ENCODE results near the gene ARHGAP11B.
A peak's percentile ranks its signal among the peaks of the same experiment; 100 is the strongest.
"Not testable (repeated sequence)": the region's sequence is repeated elsewhere in the genome, so short reads cannot be mapped to it uniquely, and the experiment has no call there.

ARHGAP11B gene

DNA sequence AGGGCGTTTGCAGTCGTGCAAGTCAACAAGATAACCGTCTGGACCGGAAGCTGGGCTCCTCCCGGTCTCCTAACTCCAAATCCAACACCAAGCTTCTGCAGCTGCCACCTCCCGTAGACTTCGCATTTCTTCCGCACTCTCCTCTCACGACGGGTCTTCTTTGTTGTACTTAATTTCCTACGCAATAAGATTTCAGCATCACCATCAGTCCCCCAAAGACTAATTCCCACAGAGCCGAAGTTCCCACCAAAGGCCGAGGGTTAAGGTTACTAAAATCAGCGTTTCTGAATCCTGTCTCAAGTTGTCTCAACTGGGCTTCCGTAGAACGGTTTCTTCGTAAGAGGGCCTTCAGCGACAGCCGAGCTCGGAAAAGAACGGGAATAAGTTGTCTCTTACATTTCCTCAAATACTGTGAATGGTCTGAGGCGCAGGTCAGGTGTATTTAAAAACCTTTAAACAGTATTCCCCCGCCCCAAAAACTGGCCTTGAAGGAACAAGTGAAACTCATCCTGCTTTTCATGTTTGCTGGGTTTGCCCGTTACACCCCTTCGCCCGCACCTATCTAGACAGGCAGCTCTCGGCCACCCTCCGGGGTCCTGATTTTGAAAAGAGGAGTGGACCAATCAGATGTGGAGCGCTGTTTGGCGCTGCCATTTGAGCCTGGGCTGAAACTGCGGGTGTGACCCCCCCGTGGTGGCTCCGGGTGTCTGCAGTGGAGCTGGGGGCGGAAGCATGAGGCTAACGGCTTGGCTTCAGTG, at the start of gene ARHGAP11B:
ARHGAP11B (plus strand) TSS at position 693 of the 758 bp plus-strand sequence.
- Mint-ChIP-seq H3K4me1 (ENCODE audit: low read depth) (peaks cover 17% of the 10 kb centered on the region), H3K27ac (peak within 1 kb of the TSS; percentile 98), H3K4me3 (peak within 1 kb of the TSS; percentile 98), H3K36me3 (ENCODE audit: low read depth) (peaks cover 15% of the 10 kb centered on the region)
- H3K27me3 Mint-ChIP-seq (ENCODE audit: low read depth); H3K9me3 Mint-ChIP-seq: not testable (repeated sequence)

DNA sequence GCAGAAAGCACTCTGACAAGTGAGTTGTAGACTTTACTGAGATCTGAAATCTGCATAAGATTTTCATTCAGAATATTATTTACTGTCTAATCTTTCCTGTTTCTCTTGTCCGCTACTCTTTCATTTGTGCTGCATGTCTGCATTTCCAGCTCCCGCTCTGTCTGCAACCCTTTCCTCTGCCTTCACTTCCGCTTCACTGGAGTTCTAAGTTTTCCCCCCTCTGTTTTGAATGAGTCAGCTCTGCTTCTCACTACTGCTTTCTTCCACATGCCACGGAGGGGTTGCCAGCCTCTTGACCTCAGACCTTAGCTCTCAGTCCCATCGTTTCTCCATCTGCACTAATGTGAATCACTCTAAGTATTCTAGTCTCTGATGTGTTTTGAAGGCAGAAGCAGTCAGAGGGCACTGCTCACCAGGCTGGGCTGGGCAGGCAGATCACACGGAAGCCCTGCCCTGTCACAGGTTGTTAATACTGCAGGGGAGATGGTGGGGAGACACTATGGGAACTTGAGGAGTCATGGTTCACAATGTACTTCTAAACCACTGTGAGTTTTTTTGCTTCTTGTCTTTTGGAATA, 46.4 kb upstream of the ARHGAP11B start:
- not testable (repeated sequence) for H3K27me3 Mint-ChIP-seq (ENCODE audit: low read depth); H3K9me3 Mint-ChIP-seq; H3K4me1 Mint-ChIP-seq (ENCODE audit: low read depth); H3K36me3 Mint-ChIP-seq (ENCODE audit: low read depth); H3K27ac Mint-ChIP-seq; H3K4me3 Mint-ChIP-seq

DNA sequence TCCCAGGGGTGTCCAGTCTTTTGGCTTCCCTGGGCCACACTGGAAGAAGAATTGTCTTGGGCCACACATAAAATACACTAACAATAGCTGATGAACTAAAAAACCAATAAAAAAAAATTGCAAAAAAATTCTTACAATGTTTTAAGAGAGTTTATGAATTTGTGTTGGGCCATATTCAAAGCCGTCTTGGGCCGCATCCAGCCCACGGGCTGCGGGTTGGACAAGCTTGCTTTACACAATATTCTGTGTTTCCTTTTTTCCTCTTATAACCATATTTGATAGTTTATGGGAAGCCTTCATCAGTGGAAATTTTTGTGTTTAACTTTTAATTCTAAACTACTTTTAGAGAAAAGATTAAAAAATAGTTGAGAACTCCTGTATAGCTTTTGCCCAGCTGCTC, 45.2 kb upstream of the ARHGAP11B start:
- H3K36me3 Mint-ChIP-seq (ENCODE audit: low read depth); H3K9me3 Mint-ChIP-seq; H3K4me3 Mint-ChIP-seq; H3K27me3 Mint-ChIP-seq (ENCODE audit: low read depth); H3K27ac Mint-ChIP-seq; H3K4me1 Mint-ChIP-seq (ENCODE audit: low read depth): not testable (repeated sequence)

DNA sequence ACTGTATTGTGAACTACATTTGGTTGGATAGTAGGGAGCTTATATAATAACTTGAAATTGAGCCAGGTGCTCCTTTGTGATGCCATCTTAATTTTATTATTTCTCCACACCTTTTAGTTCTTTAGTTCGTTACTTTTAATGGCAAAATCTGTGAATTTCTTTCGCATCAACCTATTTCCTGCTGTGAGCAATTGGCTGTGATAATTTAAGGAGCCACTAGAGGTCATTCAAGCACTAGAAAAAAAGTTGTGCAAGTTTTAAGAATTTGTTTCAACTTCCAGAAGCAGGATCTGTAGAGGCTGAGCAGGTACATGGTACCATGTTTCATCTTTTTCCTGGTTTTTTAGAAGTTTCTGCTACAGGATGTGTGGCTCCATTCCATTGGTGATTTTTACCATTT, 27.0 kb upstream of the ARHGAP11B start:
- not testable (repeated sequence) for H3K36me3 Mint-ChIP-seq (ENCODE audit: low read depth); H3K4me1 Mint-ChIP-seq (ENCODE audit: low read depth); H3K9me3 Mint-ChIP-seq; H3K4me3 Mint-ChIP-seq; H3K27me3 Mint-ChIP-seq (ENCODE audit: low read depth); H3K27ac Mint-ChIP-seq

DNA sequence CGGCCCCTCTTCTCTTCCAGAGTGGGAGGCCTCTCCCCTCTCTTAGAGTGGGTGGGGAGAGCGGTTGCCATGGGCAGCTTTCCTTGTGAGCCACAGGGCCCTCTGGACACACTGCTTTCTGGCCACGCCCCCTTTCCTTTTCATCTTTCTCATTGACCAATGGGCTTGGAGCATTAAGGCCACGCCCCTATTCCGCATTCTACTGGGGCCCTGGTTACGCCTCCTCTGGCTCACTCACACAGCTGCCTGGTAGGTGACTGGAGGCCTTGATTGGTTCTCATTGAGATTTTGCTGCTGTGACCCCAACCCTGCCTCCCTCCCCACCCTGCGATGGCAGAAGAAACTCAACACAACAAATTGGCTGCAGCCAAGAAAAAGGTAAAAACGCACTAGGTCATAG, 22.1 kb upstream of the ARHGAP11B start, which contains the start of gene GOLGA8H:
GOLGA8H (plus strand) TSS at position 233 of the 400 bp plus-strand sequence; CDS start at position 331, 98 bp downstream.
- not testable (repeated sequence) for H3K9me3 Mint-ChIP-seq; H3K4me3 Mint-ChIP-seq; H3K4me1 Mint-ChIP-seq (ENCODE audit: low read depth); H3K27me3 Mint-ChIP-seq (ENCODE audit: low read depth); H3K27ac Mint-ChIP-seq; H3K36me3 Mint-ChIP-seq (ENCODE audit: low read depth)

DNA sequence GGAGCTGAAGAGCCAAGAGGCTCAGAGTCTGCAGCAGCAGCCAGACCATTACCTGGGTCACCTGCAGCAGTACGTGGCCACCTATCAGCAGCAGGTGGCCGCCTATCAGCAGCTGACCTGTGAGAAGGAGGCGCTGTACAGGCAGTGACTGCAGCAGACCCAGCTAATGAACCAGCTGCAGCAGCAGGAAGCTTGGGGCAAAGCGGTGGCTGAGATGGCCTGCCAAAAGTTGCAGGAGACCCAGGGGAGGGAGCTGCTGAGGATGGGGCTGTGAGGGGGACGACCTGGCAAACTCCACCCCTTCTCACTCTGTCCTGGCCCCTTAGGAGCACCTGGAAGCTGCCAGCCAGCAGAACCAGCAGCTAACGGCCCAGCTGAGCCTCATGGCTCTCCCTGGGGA, 13.7 kb upstream of the ARHGAP11B start:
- H3K4me1 Mint-ChIP-seq (ENCODE audit: low read depth); H3K36me3 Mint-ChIP-seq (ENCODE audit: low read depth); H3K27ac Mint-ChIP-seq; H3K4me3 Mint-ChIP-seq; H3K27me3 Mint-ChIP-seq (ENCODE audit: low read depth); H3K9me3 Mint-ChIP-seq: not testable (repeated sequence)

DNA sequence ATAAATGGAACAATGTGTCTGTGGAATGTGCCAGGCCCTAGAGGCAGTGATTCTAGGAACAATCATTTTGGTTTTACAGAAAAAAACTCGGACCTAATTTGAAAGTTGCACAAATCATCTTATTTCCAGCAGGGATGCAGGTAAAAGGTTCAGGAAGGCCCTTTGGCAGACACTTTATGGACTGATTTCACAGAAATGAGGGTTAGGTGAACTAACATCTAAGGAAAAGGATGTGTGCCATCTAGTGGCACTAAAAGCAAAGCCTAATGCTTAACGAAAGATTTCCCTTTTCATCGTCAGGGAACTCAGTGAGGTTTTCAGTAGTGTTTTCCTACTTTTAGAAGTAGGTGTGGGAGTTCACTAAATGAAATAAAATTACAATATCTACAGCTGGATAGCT, 4.6 kb upstream of the ARHGAP11B start:
- H3K4me3 Mint-ChIP-seq; H3K27me3 Mint-ChIP-seq (ENCODE audit: low read depth); H3K4me1 Mint-ChIP-seq (ENCODE audit: low read depth); H3K27ac Mint-ChIP-seq; H3K36me3 Mint-ChIP-seq (ENCODE audit: low read depth); H3K9me3 Mint-ChIP-seq: not testable (repeated sequence)

DNA sequence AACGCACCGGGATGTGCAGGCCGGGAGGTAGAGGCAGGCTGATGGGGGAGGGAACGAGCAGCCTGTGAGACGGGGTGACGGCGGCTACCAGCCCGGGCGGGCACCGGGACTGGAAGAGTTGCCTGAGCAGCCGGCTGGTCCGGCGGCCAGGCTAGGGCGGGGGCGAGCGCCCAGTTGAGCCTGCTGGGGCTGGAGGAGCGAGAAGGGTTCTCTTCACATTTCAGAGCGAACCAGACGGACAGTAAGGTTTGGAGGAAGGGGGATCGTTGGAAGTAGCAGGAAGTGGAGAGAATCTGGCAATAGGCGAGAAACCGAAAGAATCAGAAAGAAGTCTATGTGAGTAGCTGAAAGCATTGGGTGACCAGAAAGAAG, 252 bp downstream of the ARHGAP11B start:
- not testable (repeated sequence) for H3K9me3 Mint-ChIP-seq; H3K27me3 Mint-ChIP-seq (ENCODE audit: low read depth)
- peaks cover 17% of the 10 kb centered on the region for H3K4me1 Mint-ChIP-seq (ENCODE audit: low read depth)
- H3K36me3 Mint-ChIP-seq (ENCODE audit: low read depth): peaks cover 15% of the 10 kb centered on the region
- H3K4me3 Mint-ChIP-seq: peak overlapping the region; percentile 98
- H3K27ac Mint-ChIP-seq: peak overlapping the region; percentile 98

DNA sequence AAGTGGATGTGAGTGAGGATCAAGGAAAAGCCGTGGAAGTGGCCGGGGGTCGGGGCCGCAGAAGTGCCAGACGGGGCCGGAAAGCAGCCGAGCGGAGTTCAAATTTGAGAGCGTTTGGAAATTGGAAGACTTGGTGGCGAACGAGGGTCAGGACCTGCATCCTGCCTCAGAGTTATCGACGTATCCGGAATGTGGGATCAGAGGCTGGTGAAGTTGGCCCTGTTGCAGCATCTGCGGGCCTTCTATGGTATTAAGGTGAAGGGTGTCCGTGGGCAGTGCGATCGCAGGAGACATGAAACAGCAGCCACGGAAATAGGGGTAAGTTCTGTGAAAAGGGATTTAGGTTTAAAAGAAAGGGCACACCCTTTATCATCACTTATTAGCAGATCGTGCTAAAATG, 704 bp downstream of the ARHGAP11B start:
- not testable (repeated sequence) for H3K9me3 Mint-ChIP-seq; H3K27me3 Mint-ChIP-seq (ENCODE audit: low read depth)
- H3K4me3 Mint-ChIP-seq: peak overlapping the region; percentile 98
- H3K36me3 Mint-ChIP-seq (ENCODE audit: low read depth): peaks cover 15% of the 10 kb centered on the region
- peaks cover 17% of the 10 kb centered on the region for H3K4me1 Mint-ChIP-seq (ENCODE audit: low read depth)
- H3K27ac Mint-ChIP-seq: peak overlapping the region; percentile 98

DNA sequence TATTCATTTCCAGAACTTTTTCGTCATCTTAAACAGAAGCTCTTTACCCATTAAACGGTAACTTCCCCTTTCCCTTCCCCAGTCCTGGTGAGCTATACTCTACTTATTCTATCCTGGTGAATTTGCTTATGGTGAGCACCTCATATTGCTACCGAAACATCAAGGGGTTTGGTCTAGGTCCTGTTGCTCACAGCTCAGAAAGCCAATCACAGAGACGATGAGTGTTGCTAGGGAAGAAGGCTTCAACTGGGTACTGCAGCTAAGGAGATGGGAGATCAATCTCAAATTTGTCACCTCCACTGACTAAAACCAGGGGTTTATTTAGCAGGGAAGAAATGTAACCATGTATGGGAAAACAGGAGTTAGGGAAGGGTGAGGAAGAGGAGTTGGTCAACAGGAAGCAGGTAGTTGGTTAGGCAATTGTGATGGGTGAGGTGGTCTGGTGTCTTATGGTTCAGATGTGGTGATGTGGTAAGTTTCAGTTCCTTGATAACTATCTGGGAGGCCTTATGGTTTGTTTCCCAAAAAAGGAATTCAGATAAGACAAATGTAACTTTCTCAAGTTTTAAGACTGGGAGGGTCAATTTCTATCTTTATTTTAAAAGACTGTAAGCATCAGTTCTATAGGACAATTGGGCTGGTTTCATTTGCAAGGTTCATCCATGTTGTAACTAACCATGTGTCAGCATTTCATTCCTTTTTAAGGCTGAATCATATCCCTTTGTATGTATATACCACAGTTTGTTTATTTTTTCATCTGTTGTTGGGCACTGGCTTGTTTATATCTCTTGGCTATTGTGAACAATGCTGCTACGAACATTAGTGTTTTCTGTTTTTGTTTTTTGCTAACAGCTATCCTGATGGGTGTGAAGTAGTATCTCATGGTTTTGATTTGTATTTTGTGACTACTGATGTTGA, 24.3 kb downstream of the ARHGAP11B start:
- H3K9me3 Mint-ChIP-seq: no peaks in the 10 kb centered on the region
- H3K4me1 Mint-ChIP-seq (ENCODE audit: low read depth): peaks cover 38% of the 10 kb centered on the region

DNA sequence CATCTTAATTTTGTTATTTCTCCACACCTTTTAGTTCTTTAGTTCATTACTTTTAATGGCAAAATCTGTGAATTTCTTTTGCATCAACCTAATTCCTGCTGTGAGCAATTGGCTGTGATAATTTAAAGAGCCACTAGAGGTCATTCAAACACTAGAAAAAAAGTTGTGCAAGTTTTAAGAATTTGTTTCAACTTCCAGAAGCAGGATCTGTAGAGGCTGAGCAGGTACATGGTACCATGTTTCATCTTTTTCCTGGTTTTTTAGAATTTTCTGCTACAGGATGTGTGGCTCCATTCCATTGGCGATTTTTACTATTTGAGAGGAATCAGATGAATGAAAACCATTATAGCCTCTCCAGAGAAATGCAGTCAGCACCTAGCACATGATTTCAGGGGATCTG, 35.2 kb downstream of the ARHGAP11B start:
- not testable (repeated sequence) for H3K4me3 Mint-ChIP-seq; H3K27me3 Mint-ChIP-seq (ENCODE audit: low read depth); H3K4me1 Mint-ChIP-seq (ENCODE audit: low read depth); H3K9me3 Mint-ChIP-seq; H3K27ac Mint-ChIP-seq
- H3K36me3 Mint-ChIP-seq (ENCODE audit: low read depth): peaks cover 20% of the 10 kb centered on the region

More for the DNA sequence above, 24.3 kb downstream of the ARHGAP11B start:
- peak overlapping the region; percentile 56 for H3K27ac Mint-ChIP-seq
- H3K27me3 Mint-ChIP-seq (ENCODE audit: low read depth): no peaks in the 10 kb centered on the region
- peaks cover 46% of the 10 kb centered on the region for H3K36me3 Mint-ChIP-seq (ENCODE audit: low read depth)
- H3K4me3 Mint-ChIP-seq: peak overlapping the region; percentile 33

DNA sequence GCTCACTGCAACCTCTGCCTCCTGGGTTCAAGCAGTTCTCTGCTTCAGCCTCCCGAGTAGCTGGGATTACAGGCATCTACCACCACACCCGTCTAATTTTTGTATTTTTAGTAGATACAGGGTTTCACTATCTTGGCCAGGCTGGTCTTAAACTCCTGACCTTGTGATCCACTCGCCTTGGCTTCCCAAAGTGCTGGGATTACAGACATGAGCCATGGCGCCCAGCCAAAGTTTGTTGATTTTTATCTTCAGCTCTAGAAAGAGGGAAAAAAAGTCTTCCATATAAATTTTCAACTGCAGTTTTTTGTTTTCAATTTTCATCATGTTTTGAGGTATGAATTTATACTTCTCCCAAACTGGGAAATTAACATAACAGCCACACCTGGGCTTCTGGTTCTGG, 43.7 kb downstream of the ARHGAP11B start:
- H3K27me3 Mint-ChIP-seq (ENCODE audit: low read depth); H3K4me1 Mint-ChIP-seq (ENCODE audit: low read depth); H3K4me3 Mint-ChIP-seq; H3K27ac Mint-ChIP-seq; H3K9me3 Mint-ChIP-seq: not testable (repeated sequence)
- peaks cover 35% of the 10 kb centered on the region for H3K36me3 Mint-ChIP-seq (ENCODE audit: low read depth)

DNA sequence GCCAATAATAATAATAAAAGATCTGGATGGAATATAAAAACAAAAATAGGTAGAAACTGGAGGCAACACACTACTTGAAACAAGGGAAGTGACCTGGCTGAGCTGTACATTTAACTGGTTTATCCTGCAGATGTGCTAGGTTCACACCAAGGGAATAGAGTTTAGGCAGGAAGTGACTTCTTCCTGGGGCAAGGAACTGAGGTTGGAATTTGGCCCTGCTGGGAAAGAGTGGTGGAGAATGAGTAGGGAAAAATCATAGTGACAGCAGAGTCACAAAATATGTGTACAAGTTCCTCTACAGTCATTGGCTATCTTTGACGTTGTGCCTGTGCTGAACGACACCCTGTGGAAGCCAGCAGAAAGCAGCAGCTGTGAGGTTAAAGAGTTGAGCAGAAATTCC, 44.1 kb downstream of the ARHGAP11B start:
- Mint-ChIP-seq H3K27me3 (ENCODE audit: low read depth) (no peaks in the 10 kb centered on the region), H3K4me3 (no peak overlapping the region), H3K9me3 (no peaks in the 10 kb centered on the region), H3K36me3 (ENCODE audit: low read depth) (peaks cover 35% of the 10 kb centered on the region), H3K4me1 (ENCODE audit: low read depth) (peaks cover 3% of the 10 kb centered on the region), H3K27ac (peak overlapping the region; percentile 8)

DNA sequence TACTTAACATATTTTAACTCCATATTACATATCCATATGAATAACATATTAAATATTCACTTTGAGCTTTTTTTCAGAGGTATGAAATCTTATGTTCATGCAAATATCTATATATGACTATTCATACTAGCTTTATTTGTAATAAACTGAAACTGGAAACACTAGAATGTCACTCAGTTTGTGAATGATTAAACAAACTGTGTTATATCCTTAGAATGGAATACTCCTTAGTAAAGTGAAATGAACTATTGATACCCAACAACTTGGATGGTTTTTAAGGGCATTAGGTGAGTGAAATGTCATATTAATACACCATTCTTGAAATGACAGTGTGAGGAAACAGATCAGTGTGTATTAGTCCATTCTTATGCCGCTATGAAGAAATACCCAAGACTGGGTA, 45.4 kb downstream of the ARHGAP11B start:
- H3K36me3 Mint-ChIP-seq (ENCODE audit: low read depth): peaks cover 32% of the 10 kb centered on the region
- no peak overlapping the region for H3K27ac Mint-ChIP-seq
- no peak overlapping the region for H3K4me3 Mint-ChIP-seq
- H3K27me3 Mint-ChIP-seq (ENCODE audit: low read depth): no peaks in the 10 kb centered on the region
- H3K9me3 Mint-ChIP-seq: no peaks in the 10 kb centered on the region
- peaks cover 3% of the 10 kb centered on the region for H3K4me1 Mint-ChIP-seq (ENCODE audit: low read depth)

DNA sequence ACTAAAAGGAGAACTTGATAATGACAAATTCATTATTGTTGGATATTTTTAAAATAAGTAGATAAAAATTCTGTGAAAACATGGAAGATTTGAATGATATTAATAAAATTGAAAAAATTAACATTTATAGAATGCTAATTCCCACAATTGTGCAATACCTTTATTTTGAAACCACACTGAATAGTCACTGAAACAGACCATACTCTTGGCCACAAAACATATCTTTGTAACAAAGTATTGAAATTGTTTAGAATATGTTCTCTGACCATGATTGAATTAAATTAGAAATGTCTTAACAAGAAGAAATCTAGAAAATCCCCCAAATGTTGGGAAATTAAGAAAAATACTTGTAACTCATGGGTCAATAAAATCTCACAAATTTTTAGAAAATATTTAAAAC, 49.2 kb downstream of the ARHGAP11B start:
- Mint-ChIP-seq H3K27me3 (ENCODE audit: low read depth) (no peaks in the 10 kb centered on the region), H3K9me3 (no peaks in the 10 kb centered on the region), H3K4me1 (ENCODE audit: low read depth) (no peaks in the 10 kb centered on the region), H3K27ac (no peak overlapping the region), H3K36me3 (ENCODE audit: low read depth) (peaks cover 29% of the 10 kb centered on the region), H3K4me3 (no peak overlapping the region)
